Vagina (tissue), 2 donors: ENCODE measurements around the gene RDH12. TPM values are rescaled to one million over a fixed set of nuclear protein-coding genes. Genes with fewer than 3 reads are reported as not detected.

ENCODE experiments used
- DNase-seq, 2 donors: peaks; one replicate each; pipeline ENCODE4 v3.0.0-alpha.2; 2017; ENCODE audit errors: extremely low spot score in 2 of 2
- H3K27ac ChIP-seq: fragments of 200-600 bp; sonication (generic); one replicate; pipeline ENCODE4 v1.5.1; 2019
- H3K27me3 ChIP-seq: fragments of 200-600 bp; sonication (generic); one replicate; pipeline ENCODE4 v1.5.1; 2019
- H3K36me3 ChIP-seq, 2 donors: fragments of 200-600 bp; sonication (generic); one replicate each; pipeline ENCODE4 v1.5.1; 2017 to 2019
- H3K4me1 ChIP-seq: fragments of 200-600 bp; sonication (generic); one replicate; pipeline ENCODE4 v1.5.1; 2019
- H3K4me3 ChIP-seq, 2 donors: fragments of 200-600 bp; sonication (generic); 1 replicate in 1 of 2; 2 replicates in 1 of 2; pipeline ENCODE4 v1.5.1; 2016 to 2019
- H3K9me3 ChIP-seq: fragments of 200-600 bp; sonication (generic); one replicate; pipeline ENCODE4 v1.5.1; 2019
- POLR2A ChIP-seq, 2 donors: fragments of 450-650 bp; IDR thresholded peaks; one replicate each; pipeline ENCODE4 v1.6.1; 2017; ENCODE audit warnings: antibody characterized with exemption in 2 of 2, mild to moderate bottlenecking in 2 of 2, moderate library complexity in 2 of 2
- POLR2AphosphoS5 ChIP-seq, 2 donors: sonication (generic); formaldehyde crosslinking; IDR thresholded peaks; one replicate each; pipeline ENCODE4 v1.9.0; 2017; ENCODE audit warnings: antibody characterized with exemption in 2 of 2, mild to moderate bottlenecking in 2 of 2, low read depth in 1 of 2; ENCODE audit not compliant: insufficient read depth in 1 of 2
- intact Hi-C: fragments of 100-400 bp; cut with DNase I; formaldehyde crosslinking; loops from one replicate; pipeline ENCODE4 v1.15.1; 2023
- total RNA-seq: library from RNA; depleted of rRNA; stranded (reverse); fragments of >200 nt; gene quantifications from one replicate; pipeline ENCODE4 v1.2.3, GENCODE V29; 2016
- TF ChIP-seq, protein P1 (sequence below), 3 experiments: fragments of 450-650 bp in 2 of 3; fragments of 200-600 bp in 1 of 3; sonication (generic) in 1 of 3; IDR thresholded peaks; one replicate each; pipeline ENCODE4 v1.5.1; 2017 to 2019; ENCODE audit warnings: antibody characterized with exemption in 3 of 3, mild to moderate bottlenecking in 2 of 3, moderate library complexity in 2 of 3

Gene RDH12
- total RNA-seq, 1 donor from 2014 or later, result 15.0 TPM

DNA sequence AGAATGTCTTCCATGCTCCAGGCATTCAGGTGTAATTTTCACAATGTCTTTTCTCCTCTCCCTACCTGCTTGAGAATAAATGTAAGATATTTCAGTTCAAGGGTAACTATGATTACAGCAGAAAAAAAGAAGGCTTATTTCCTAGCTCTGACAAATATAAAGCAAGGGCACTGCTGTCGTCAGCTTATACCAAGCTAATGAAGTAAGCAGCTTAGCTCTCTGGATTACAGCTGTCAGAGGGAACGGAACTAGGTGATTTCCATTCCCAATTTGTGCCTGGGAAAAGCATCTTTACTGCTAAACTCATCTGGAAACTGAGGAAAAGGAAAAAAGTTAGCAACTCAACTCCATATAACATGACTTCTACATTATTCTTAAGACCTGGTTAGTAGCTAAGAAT is 58.2 kb downstream of the RDH12 start:
- Histone ChIP-seq H3K36me3 (peaks cover 0 to 46% of the 10 kb centered on the region in 2 donors), H3K4me1 (no peaks in the 10 kb centered on the region), H3K27me3 (no peaks in the 10 kb centered on the region), H3K9me3 (no peaks in the 10 kb centered on the region), H3K4me3 (no peak overlapping the region), H3K27ac (no peak overlapping the region)
- DNase-seq, result no peak
- intact Hi-C loops, result no loop called here
- TF ChIP-seq POLR2A (IDR thresholded peaks at IDR 0.05), result no peak
- TF ChIP-seq POLR2AphosphoS5 (IDR thresholded peaks at IDR 0.05; ENCODE audit: insufficient read depth in 1 of 2, low read depth in 1 of 2), result no peak

DNA sequence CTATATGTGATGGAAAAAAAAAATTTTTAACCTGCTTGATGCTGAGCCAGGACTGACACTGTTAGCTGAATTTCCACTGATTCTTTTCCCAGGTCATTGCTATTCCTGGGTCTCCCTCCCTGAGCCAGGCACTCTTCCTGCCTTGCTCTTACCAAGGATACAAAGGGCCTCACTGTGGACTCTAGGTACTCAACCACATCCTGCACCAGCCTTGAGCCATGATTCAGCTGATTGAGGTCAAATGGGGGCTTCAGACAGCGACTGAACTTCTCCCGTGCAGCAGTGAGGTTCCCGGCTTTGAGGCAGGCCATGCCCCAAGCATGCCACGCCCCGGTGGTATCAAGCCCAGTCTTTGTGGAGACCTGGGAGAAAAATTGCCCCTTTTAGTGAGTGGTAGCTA is 60.4 kb downstream of the RDH12 start:
- Histone ChIP-seq H3K27ac (no peak overlapping the region), H3K27me3 (no peaks in the 10 kb centered on the region), H3K9me3 (no peaks in the 10 kb centered on the region), H3K36me3 (peaks cover 0 to 60% of the 10 kb centered on the region in 2 donors), H3K4me3 (no peak overlapping the region), H3K4me1 (no peaks in the 10 kb centered on the region)
- intact Hi-C loops, result no loop called here
- DNase-seq, result no peak
- no peak for TF ChIP-seq POLR2A (IDR thresholded peaks at IDR 0.05)
- no peak for TF ChIP-seq POLR2AphosphoS5 (IDR thresholded peaks at IDR 0.05; ENCODE audit: insufficient read depth in 1 of 2, low read depth in 1 of 2)
- TF ChIP-seq, protein P1, sequence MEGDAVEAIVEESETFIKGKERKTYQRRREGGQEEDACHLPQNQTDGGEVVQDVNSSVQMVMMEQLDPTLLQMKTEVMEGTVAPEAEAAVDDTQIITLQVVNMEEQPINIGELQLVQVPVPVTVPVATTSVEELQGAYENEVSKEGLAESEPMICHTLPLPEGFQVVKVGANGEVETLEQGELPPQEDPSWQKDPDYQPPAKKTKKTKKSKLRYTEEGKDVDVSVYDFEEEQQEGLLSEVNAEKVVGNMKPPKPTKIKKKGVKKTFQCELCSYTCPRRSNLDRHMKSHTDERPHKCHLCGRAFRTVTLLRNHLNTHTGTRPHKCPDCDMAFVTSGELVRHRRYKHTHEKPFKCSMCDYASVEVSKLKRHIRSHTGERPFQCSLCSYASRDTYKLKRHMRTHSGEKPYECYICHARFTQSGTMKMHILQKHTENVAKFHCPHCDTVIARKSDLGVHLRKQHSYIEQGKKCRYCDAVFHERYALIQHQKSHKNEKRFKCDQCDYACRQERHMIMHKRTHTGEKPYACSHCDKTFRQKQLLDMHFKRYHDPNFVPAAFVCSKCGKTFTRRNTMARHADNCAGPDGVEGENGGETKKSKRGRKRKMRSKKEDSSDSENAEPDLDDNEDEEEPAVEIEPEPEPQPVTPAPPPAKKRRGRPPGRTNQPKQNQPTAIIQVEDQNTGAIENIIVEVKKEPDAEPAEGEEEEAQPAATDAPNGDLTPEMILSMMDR (IDR thresholded peaks at IDR 0.05), result no peak

DNA sequence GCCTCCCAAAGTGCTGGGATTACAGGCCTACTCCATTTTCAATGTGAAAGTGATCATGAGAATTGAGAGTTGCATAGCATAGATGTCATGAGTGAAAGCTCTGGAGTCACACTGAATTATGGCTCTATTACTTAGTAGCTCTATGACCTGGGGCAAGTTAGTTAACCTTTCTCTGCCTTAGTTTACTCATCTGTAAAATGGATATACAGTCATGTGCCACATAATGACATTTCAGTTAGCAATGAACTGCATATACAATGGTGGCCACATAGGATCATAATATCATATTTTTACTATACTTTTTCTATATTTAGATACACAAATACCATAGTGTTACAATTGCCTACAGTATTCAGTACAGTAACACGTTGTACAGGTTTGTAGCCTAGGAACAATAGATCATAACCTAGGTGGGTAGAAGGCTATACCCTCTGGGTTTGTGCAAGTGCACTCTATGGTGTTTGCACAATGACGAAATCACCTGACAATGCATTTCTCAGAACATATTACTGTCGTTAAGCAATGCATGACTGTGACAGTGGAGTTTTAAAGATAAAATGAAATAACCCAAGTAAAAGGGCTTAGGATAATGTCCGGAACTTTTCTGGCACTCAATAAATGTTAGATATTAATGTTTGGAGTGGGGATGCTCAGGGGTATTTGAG is 61.6 kb downstream of the RDH12 start:
- Histone ChIP-seq H3K4me3 (no peak overlapping the region), H3K27ac (no peak overlapping the region), H3K9me3 (no peaks in the 10 kb centered on the region), H3K36me3 (peaks cover 0 to 72% of the 10 kb centered on the region in 2 donors), H3K27me3 (no peaks in the 10 kb centered on the region), H3K4me1 (no peaks in the 10 kb centered on the region)
- DNase-seq, result no peak
- no peak for TF ChIP-seq POLR2A (IDR thresholded peaks at IDR 0.05)
- no peak for TF ChIP-seq POLR2AphosphoS5 (IDR thresholded peaks at IDR 0.05; ENCODE audit: insufficient read depth in 1 of 2, low read depth in 1 of 2)
- TF ChIP-seq, protein P1 (IDR thresholded peaks at IDR 0.05), result no peak
- intact Hi-C loops, result no loop called here

DNA sequence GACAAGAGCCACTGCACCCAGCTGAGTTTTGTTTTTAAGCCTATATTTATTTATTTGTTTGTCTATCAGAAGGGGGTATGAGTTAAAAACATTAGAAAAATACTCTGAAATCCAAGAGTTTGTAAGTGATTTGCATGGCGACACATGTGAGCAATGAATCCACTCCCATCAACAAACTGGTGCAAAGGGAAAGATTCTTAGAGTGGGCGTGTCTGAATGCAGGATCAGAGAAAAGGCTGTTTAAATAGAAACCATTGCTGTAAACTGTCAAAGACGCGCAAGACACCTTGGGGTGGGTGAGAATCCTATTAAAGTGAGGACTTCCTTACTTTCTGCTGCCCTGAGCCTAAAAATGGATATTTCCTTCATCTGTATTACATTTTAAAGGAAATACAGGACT is 62.8 kb downstream of the RDH12 start:
- intact Hi-C loops, result no loop called here
- H3K36me3 ChIP-seq, result peaks cover 3 to 84% of the 10 kb centered on the region in 2 donors
- H3K4me1 ChIP-seq, result no peaks in the 10 kb centered on the region
- TF ChIP-seq POLR2AphosphoS5 (IDR thresholded peaks at IDR 0.05; ENCODE audit: insufficient read depth in 1 of 2, low read depth in 1 of 2) (no peak), POLR2A (IDR thresholded peaks at IDR 0.05) (no peak)
- TF ChIP-seq, protein P1 (IDR thresholded peaks at IDR 0.05), result no peak
- no peaks in the 10 kb centered on the region for H3K9me3 ChIP-seq
- H3K27ac ChIP-seq, result no peak overlapping the region
- no peak overlapping the region for H3K4me3 ChIP-seq
- no peaks in the 10 kb centered on the region for H3K27me3 ChIP-seq
- DNase-seq, result no peak

DNA sequence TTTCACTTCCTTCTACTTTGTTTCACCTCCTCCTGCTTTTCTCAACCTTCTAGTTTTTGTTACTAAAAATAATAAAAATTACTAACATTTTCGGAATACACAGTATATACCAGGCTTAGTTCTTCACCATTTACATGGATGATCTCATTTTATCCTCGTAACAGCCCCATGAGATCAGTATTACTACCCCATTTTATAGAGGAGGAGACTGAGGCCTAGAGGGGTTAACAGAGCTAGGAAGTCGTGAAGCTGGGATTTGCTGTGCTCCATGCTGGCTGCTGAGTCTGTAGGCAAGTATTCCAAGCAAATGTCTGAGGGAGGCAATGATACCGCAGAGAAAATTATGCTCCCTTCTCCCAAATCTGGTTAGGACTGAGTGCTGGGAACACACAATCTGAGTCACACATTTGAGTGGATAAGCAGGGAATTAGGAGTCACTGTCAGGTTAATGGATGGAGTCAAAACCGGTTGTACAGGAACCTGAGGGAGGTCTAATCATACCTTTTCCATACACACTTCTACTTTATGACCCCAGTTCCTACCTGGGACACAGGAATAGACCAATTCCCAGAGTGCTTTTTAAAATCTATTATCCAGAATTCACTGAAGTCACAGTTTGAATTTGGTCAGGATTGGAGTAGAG is 63.6 kb downstream of the RDH12 start:
- TF ChIP-seq POLR2A (IDR thresholded peaks at IDR 0.05) (no peak), POLR2AphosphoS5 (IDR thresholded peaks at IDR 0.05; ENCODE audit: insufficient read depth in 1 of 2, low read depth in 1 of 2) (peak in 1 of 2 donors; percentile 25)
- H3K9me3 ChIP-seq, result no peaks in the 10 kb centered on the region
- no peaks in the 10 kb centered on the region for H3K4me1 ChIP-seq
- H3K4me3 ChIP-seq, result no peak overlapping the region
- peaks cover 6 to 82% of the 10 kb centered on the region in 2 donors for H3K36me3 ChIP-seq
- no peak overlapping the region for H3K27ac ChIP-seq
- H3K27me3 ChIP-seq, result no peaks in the 10 kb centered on the region
- no peak for DNase-seq
- intact Hi-C loops, result no loop called here
